Activated CD4-positive, alpha-beta memory T cell treated with anti-CD3 and anti-CD28 coated beads, Interleukin-2, amount 10 ng/mL, durations not matched to agents 7 days and 5 days (primary cell): Measurements from ENCODE around the gene GANAB. TPM values are rescaled to one million over a fixed set of nuclear protein-coding genes. Genes with fewer than 3 reads are reported as not detected.
"Not testable (repeated sequence)": the region's sequence is repeated elsewhere in the genome, so short reads cannot be mapped to it uniquely, and the experiment has no call there.

Experiments
- CTCF ChIA-PET: fragments of 350-600 bp; sonication (Branson Sonifier 250); formaldehyde crosslinking; loops from one replicate; lab custom pipeline; 2021; ENCODE audit warnings: antibody characterized with exemption, inconsistent platforms; lab: Charles Lee
- POLR2A ChIA-PET: fragments of 350-600 bp; sonication (Branson Sonifier 250); formaldehyde crosslinking; loops from one replicate; lab custom pipeline; 2021; ENCODE audit warnings: antibody characterized with exemption; lab: Charles Lee
- DNase-seq: peaks from one replicate; pipeline ENCODE4 v3.0.0-alpha.2; 2020
- H3K27ac Mint-ChIP-seq: one replicate; pipeline ENCODE4 v1.8.0; 2021; ENCODE audit warnings: mild to moderate bottlenecking, mixed read lengths
- H3K27me3 Mint-ChIP-seq: one replicate; pipeline ENCODE4 v1.8.0; 2021; ENCODE audit warnings: mixed read lengths
- H3K36me3 Mint-ChIP-seq: one replicate; pipeline ENCODE4 v1.8.0; 2021; ENCODE audit warnings: low read depth, mixed read lengths
- H3K4me1 Mint-ChIP-seq: one replicate; pipeline ENCODE4 v1.8.0; 2021; ENCODE audit warnings: mixed read lengths
- H3K4me3 Mint-ChIP-seq: one replicate; pipeline ENCODE4 v1.8.0; 2021; ENCODE audit warnings: mild to moderate bottlenecking, mixed read lengths
- H3K9me3 Mint-ChIP-seq: one replicate; pipeline ENCODE4 v1.8.0; 2021; ENCODE audit warnings: mixed read lengths
- total RNA-seq, 2 experiments: library from RNA; stranded (reverse); gene quantifications; one replicate each; pipeline ENCODE4 v1.2.3, GENCODE V29; 2021

GANAB gene
- total RNA-seq, 2 experiments from 2014 or later: 278 to 284 TPM

- ChIA-PET CTCF (interaction anchor here (3.6 kb wide), 1 partner anchor 16 kb away, joined by 32 read pairs; no protein-coding TSS in a partner anchor), POLR2A (interaction anchor here (0.8 to 6.6 kb wide), 9 partner anchors 9 to 204 kb away, joined by 3 to 105 read pairs (median 5); partner anchors contain the start of genes C11orf98, CSKMT, EEF1G and INTS5)
- peak overlapping the region; percentile 78 for H3K27ac Mint-ChIP-seq
- no peaks in the 10 kb centered on the region for H3K27me3 Mint-ChIP-seq
- peak overlapping the region; percentile 88 for H3K4me3 Mint-ChIP-seq
- no peaks in the 10 kb centered on the region for H3K9me3 Mint-ChIP-seq
- peaks cover 34% of the 10 kb centered on the region for H3K36me3 Mint-ChIP-seq
- peaks cover 44% of the 10 kb centered on the region for H3K4me1 Mint-ChIP-seq
- DNase-seq: no peak
Observed at GRCh38 chr11:62678433-62678769, 32.0 kb upstream of the GANAB start.

- Mint-ChIP-seq H3K27me3 (no peaks in the 10 kb centered on the region), H3K36me3 (peaks cover 37% of the 10 kb centered on the region), H3K9me3 (no peaks in the 10 kb centered on the region), H3K4me3 (peak overlapping the region; percentile 88), H3K4me1 (peaks cover 51% of the 10 kb centered on the region), H3K27ac (peak overlapping the region; percentile 78)
- no peak for DNase-seq
- ChIA-PET POLR2A (interaction anchor here (1.0 to 6.6 kb wide), 6 partner anchors 8 to 179 kb away, joined by 3 to 105 read pairs (median 6); partner anchors contain the start of genes C11orf98, CSKMT, EEF1G and TUT1), CTCF (interaction anchor here (0.8 to 1.7 kb wide), 4 partner anchors 13 to 86 kb away, joined by 3 to 7 read pairs (median 4); partner anchors contain the start of genes C11orf98, CSKMT, EML3 and TUT1)
Observed at GRCh38 chr11:62677714-62678113, 31.3 kb upstream of the GANAB start.

- POLR2A ChIA-PET: interaction anchor here (1.3 to 6.6 kb wide), 6 partner anchors 11 to 179 kb away, joined by 3 to 105 read pairs (median 6); partner anchors contain the start of genes C11orf98, CSKMT, EEF1G and TUT1
Observed at GRCh38 chr11:62677156-62677555, 30.7 kb upstream of the GANAB start.

DNA sequence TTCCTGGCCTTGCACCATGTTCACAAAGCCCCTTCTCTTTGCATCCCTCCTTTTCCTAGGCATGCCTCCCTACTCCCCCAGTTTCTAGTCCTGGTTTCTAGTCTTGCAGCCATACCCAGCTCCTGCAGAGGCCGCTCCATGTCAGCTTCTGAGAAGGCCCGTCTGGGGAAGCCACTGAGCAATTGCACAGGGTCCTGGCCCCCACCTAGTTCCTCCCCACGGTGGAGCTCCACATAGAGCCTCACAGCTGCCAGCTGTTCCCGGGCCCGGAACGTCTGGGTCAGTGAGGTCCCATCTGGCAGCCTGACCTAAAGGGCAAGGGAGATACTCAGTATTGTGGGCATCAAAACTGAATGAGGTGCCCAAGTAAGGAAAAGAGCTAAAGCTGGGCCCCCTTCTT is 30.3 kb upstream of the GANAB start:
- H3K27me3 Mint-ChIP-seq: no peaks in the 10 kb centered on the region
- no peaks in the 10 kb centered on the region for H3K9me3 Mint-ChIP-seq
- no peak overlapping the region for H3K27ac Mint-ChIP-seq
- H3K4me1 Mint-ChIP-seq: peaks cover 58% of the 10 kb centered on the region
- peaks cover 39% of the 10 kb centered on the region for H3K36me3 Mint-ChIP-seq
- POLR2A ChIA-PET: interaction anchor here (1.3 to 6.6 kb wide), 6 partner anchors 11 to 180 kb away, joined by 3 to 105 read pairs (median 6); partner anchors contain the start of genes C11orf98, CSKMT, EEF1G and TUT1
- CTCF ChIA-PET: interaction anchor here (0.8 to 1.7 kb wide), 4 partner anchors 12 to 85 kb away, joined by 3 to 7 read pairs (median 4); partner anchors contain the start of genes C11orf98, CSKMT, EML3 and TUT1
- H3K4me3 Mint-ChIP-seq: peak overlapping the region; percentile 40
- no peak for DNase-seq

More at GRCh38 chr11:62677156-62677555, 30.7 kb upstream of the GANAB start:
- H3K27ac Mint-ChIP-seq: no peak overlapping the region
- peaks cover 57% of the 10 kb centered on the region for H3K4me1 Mint-ChIP-seq
- no peaks in the 10 kb centered on the region for H3K9me3 Mint-ChIP-seq
- no peak for DNase-seq
- H3K27me3 Mint-ChIP-seq: no peaks in the 10 kb centered on the region
- peak overlapping the region; percentile 40 for H3K4me3 Mint-ChIP-seq
- peaks cover 37% of the 10 kb centered on the region for H3K36me3 Mint-ChIP-seq
- CTCF ChIA-PET: interaction anchor here (0.8 to 1.7 kb wide), 4 partner anchors 12 to 86 kb away, joined by 3 to 7 read pairs (median 4); partner anchors contain the start of genes C11orf98, CSKMT, EML3 and TUT1

DNA sequence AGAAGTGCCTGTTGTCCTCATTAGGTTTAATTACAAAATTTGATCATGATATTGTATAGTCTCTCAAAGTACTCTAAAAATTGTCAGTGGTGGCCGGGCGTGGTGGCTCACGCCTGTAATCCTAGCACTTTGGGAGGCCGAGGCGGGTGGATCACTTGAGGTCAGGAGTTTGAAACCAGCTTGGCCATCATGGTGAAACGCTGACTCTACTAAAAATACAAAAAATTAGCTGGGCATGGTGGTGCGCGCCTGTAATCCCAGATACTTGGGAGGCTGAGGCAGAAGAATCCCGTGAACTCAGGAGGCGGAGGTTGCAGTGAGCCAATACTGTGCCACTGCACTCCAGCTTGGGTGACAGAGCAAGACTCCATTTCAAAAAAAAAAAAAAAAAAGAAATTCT is 29.0 kb upstream of the GANAB start:
- peaks cover 57% of the 10 kb centered on the region for H3K4me1 Mint-ChIP-seq
- ChIA-PET CTCF (interaction anchor here (0.7 to 1.0 kb wide), 2 partner anchors 20 to 84 kb away, joined by 4 to 8 read pairs; partner anchors contain the start of gene TUT1), POLR2A (interaction anchor here (2.1 to 6.6 kb wide), 3 partner anchors 10 to 84 kb away, joined by 6 to 105 read pairs (median 12); partner anchors contain the start of genes B3GAT3, C11orf98, CSKMT and TUT1)
- DNase-seq, H3K27me3 Mint-ChIP-seq, H3K9me3 Mint-ChIP-seq, H3K4me3 Mint-ChIP-seq, H3K27ac Mint-ChIP-seq: not testable (repeated sequence)
- peaks cover 48% of the 10 kb centered on the region for H3K36me3 Mint-ChIP-seq

- no peaks in the 10 kb centered on the region for H3K9me3 Mint-ChIP-seq
- H3K27ac Mint-ChIP-seq: peak overlapping the region; percentile 91
- ChIA-PET CTCF (interaction anchor here (0.8 to 2.6 kb wide), 4 partner anchors 21 to 280 kb away, joined by 4 to 13 read pairs (median 6); no protein-coding TSS in a partner anchor), POLR2A (interaction anchor here (0.6 to 9.6 kb wide), 13 partner anchors 8 to 706 kb away, joined by 3 to 73 read pairs (median 20); partner anchors contain the start of genes B3GAT3, BSCL2, C11orf98 and CSKMT)
- peak overlapping the region; percentile 91 for H3K4me3 Mint-ChIP-seq
- DNase-seq: no peak
- H3K27me3 Mint-ChIP-seq: no peaks in the 10 kb centered on the region
- H3K4me1 Mint-ChIP-seq: peaks cover 69% of the 10 kb centered on the region
- peaks cover 53% of the 10 kb centered on the region for H3K36me3 Mint-ChIP-seq
Observed at GRCh38 chr11:62673196-62673525, 26.7 kb upstream of the GANAB start.

DNA sequence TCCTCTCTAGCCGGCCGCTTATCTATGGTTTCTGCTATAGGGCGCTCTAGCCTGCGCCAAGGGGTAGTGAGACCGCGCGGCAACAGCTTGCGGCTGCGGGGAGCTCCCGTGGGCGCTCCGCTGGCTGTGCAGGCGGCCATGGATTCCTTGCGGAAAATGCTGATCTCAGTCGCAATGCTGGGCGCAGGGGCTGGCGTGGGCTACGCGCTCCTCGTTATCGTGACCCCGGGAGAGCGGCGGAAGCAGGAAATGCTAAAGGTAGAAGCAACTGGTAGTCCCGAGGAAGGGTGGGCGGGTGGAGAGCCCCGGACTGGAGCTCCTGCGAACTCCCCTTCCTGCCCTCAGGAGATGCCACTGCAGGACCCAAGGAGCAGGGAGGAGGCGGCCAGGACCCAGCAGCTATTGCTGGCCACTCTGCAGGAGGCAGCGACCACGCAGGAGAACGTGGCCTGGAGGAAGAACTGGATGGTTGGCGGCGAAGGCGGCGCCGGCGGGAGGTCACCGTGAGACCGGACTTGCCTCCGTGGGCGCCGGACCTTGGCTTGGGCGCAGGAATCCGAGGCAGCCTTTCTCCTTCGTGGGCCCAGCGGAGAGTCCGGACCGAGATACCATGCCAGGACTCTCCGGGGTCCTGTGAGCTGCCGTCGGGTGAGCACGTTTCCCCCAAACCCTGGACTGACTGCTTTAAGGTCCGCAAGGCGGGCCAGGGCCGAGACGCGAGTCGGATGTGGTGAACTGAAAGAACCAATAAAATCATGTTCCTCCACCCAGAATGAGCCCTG is 25.4 kb upstream of the GANAB start, which contains the start of the genes LBHD1 and UQCC3:
LBHD1 (minus strand) TSS at position 660 of the 782 bp plus-strand sequence. CDS start 2,236 bp downstream, outside the sequence.
UQCC3 (plus strand) TSS at position 66 of the 782 bp plus-strand sequence; CDS start at position 139, 73 bp downstream.
- H3K9me3 Mint-ChIP-seq: no peaks in the 10 kb centered on the region
- peak within 1 kb of the TSS; percentile 91 for H3K27ac Mint-ChIP-seq
- H3K4me1 Mint-ChIP-seq: peaks cover 68% of the 10 kb centered on the region
- DNase-seq: peak; percentile 91
- H3K4me3 Mint-ChIP-seq: peak within 1 kb of the TSS; percentile 91
- no peaks in the 10 kb centered on the region for H3K27me3 Mint-ChIP-seq
- H3K36me3 Mint-ChIP-seq: peaks cover 53% of the 10 kb centered on the region
- POLR2A ChIA-PET: interaction anchor here (0.7 to 9.6 kb wide), 39 partner anchors 9 to 210 kb away, joined by 3 to 73 read pairs (median 7); partner anchors contain the start of genes AHNAK, B3GAT3, BSCL2 and EEF1G
- CTCF ChIA-PET: interaction anchor here (0.7 to 2.6 kb wide), 14 partner anchors 8 to 277 kb away, joined by 3 to 13 read pairs (median 4); partner anchors contain the start of genes EEF1G and TUT1

DNA sequence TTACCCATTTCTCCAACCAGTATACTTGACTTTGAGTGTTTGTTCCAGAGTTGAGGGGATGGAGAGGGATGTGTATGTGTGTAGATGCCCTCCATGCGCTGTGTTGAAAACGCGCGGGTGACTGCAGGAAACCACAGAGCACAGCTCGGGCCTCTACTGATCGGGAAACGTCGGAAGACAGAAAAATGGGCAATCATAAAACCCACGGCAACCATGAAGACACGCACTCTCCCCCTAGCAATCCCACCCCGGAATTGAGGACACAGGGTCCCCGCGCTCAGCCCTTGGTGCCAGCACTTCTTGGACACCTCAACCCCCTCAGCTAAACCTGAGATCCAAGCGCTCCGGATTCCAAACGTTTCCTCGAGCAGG is 24.8 kb upstream of the GANAB start:
- Mint-ChIP-seq H3K4me1 (peaks cover 68% of the 10 kb centered on the region), H3K27ac (peak overlapping the region; percentile 91), H3K36me3 (peaks cover 53% of the 10 kb centered on the region), H3K4me3 (peak overlapping the region; percentile 91), H3K9me3 (no peaks in the 10 kb centered on the region), H3K27me3 (no peaks in the 10 kb centered on the region)
- CTCF ChIA-PET: interaction anchor here (1.0 to 2.6 kb wide), 12 partner anchors 8 to 277 kb away, joined by 3 to 13 read pairs (median 4); partner anchors contain the start of genes EEF1G, SLC3A2 and TUT1
- no peak for DNase-seq
- POLR2A ChIA-PET: interaction anchor here (0.7 to 9.6 kb wide), 35 partner anchors 8 to 210 kb away, joined by 3 to 73 read pairs (median 8); partner anchors contain the start of genes B3GAT3, BSCL2, EEF1G and GANAB

DNA sequence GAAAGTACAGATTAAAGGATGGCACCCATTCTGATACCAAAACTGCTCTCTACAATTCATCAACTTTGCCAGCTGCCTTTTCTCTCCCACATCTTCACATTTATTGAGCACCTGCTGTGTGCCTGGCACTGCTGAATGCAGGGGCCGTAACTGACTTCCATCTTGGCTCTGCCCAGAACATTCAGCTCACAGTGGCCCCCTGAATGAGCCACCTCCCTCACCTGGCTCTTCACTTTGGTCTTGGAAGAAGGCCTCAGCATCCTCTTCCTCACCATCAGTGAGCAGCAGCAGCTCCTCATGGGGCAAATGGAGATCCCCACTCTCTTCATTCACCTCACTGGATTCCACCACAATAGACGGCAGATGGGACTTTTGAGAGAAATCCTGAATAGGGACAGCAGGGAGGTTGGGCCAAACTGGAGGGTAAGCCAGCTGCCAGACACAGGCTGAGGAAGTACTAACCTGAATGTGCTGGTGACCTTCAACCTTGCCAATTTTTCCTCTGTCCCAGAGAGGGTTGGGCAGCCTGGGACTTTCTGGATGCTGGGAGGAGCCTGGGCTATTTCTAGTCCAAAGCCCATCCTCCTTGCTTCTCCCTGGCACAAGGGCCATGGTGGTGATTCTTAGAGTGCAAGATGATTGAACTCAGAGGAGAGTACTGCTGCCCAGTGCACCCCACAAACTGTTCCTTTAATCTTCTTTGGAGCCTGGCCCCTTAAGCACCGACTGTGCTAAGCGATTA is 23.2 kb upstream of the GANAB start:
- H3K27me3 Mint-ChIP-seq: no peaks in the 10 kb centered on the region
- H3K27ac Mint-ChIP-seq: peak overlapping the region; percentile 91
- peak overlapping the region; percentile 91 for H3K4me3 Mint-ChIP-seq
- no peaks in the 10 kb centered on the region for H3K9me3 Mint-ChIP-seq
- no peak for DNase-seq
- POLR2A ChIA-PET: interaction anchor here (1.1 to 9.6 kb wide), 13 partner anchors 9 to 186 kb away, joined by 3 to 192 read pairs (median 32); partner anchors contain the start of genes BSCL2, EEF1G, GANAB and GNG3
- H3K4me1 Mint-ChIP-seq: peaks cover 66% of the 10 kb centered on the region
- CTCF ChIA-PET: no interaction called here
- peaks cover 57% of the 10 kb centered on the region for H3K36me3 Mint-ChIP-seq

GRCh38 chr11:62667460-62667859 is 21.0 kb upstream of the GANAB start:
- H3K9me3 Mint-ChIP-seq: no peaks in the 10 kb centered on the region
- peak overlapping the region; percentile 93 for H3K4me3 Mint-ChIP-seq
- H3K27ac Mint-ChIP-seq: peak overlapping the region; percentile 88
- ChIA-PET CTCF (interaction anchor here (0.5 to 1.5 kb wide), 6 partner anchors 12 to 243 kb away, joined by 3 to 6 read pairs (median 4); no protein-coding TSS in a partner anchor), POLR2A (interaction anchor here (0.7 to 9.6 kb wide), 21 partner anchors 11 to 1650 kb away, joined by 3 to 212 read pairs (median 6); partner anchors contain the start of genes B3GAT3, EEF1G, EML3 and GANAB)
- H3K36me3 Mint-ChIP-seq: peaks cover 58% of the 10 kb centered on the region
- DNase-seq: no peak
- H3K4me1 Mint-ChIP-seq: peaks cover 63% of the 10 kb centered on the region
- no peaks in the 10 kb centered on the region for H3K27me3 Mint-ChIP-seq

DNA sequence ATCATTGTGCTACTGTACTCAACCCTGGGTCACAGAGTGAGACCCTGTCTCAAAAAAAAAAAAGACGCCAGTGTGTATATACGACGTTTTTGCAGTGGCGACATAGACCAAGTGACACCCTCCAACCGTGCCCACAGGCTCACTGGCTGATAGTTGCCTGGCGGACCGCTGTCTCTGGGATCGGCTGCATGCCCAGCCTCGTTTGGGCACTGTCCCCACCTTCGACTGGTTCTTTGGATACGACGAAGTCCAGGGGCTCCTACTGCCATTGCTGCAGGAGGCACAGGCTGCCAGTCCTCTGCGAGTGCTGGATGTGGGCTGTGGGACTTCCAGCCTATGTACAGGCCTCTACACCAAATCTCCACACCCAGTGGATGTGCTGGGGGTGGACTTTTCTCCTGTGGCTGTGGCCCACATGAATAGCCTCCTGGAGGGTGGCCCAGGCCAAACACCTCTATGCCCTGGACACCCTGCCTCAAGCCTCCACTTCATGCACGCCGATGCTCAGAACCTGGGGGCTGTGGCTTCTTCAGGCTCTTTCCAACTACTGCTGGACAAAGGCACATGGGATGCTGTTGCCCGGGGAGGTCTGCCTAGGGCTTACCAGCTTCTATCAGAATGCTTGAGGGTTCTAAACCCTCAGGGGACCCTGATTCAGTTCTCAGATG is 20.0 kb upstream of the GANAB start:
- peaks cover 57% of the 10 kb centered on the region for H3K36me3 Mint-ChIP-seq
- ChIA-PET CTCF (interaction anchor here (0.7 to 2.8 kb wide), 4 partner anchors 11 to 75 kb away, joined by 3 to 16 read pairs (median 8); partner anchors contain the start of gene TUT1), POLR2A (interaction anchor here (0.6 to 9.6 kb wide), 34 partner anchors 8 to 1651 kb away, joined by 3 to 212 read pairs (median 10); partner anchors contain the start of genes B3GAT3, BSCL2, EEF1G and EML3)
- H3K27me3 Mint-ChIP-seq: no peaks in the 10 kb centered on the region
- no peaks in the 10 kb centered on the region for H3K9me3 Mint-ChIP-seq
- peak overlapping the region; percentile 88 for H3K27ac Mint-ChIP-seq
- DNase-seq: peak; percentile 31
- peaks cover 61% of the 10 kb centered on the region for H3K4me1 Mint-ChIP-seq
- peak overlapping the region; percentile 93 for H3K4me3 Mint-ChIP-seq
